Activated CD4-positive, alpha-beta T cell treated with anti-CD3 and anti-CD28 coated beads, Interleukin-2, amount 50 U/mL, for 24 hours (primary cell): ENCODE measurements around the gene S100A7A.

Experiments used
- DNase-seq, 2 donors: peaks; one replicate each; pipeline ENCODE4 v3.0.0-alpha.2; 2020; ENCODE audit warnings: low read depth in 1 of 2, low spot score in 1 of 2

S100A7A gene

DNA sequence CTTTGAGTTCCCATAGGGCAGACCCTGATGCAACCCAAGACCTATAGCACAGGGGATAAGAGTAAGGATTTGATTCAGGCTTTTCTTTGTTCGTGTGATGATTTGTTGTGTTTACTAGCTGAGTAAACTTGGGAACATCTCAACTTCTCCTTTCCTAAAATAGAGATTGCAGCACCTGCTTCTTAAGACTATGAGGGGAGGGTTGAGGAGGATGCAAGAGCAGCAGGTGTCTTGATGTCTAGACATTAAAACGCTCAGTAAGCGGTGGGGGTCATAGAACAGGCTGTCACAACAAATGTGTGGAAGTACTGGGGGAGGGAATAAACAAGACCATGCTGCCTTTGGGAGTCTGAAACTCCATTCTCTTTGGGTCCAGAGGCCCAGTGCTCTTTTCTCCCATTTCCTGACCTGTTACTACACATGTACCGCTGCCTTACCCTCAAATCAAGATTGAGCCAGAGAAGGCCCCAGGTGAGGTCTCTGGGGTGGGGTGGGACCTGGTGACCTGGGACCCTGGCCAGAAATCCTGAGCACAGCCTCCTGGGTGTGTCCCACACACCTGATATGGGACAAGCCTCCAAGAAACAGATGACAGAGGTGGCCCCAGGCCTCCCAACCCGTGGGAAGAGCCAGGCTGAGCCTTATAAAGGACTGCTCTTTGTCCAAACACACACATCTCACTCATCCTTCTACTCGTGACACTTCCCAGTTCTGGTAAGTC, at the start of gene S100A7A:
S100A7A (plus strand) TSS at position 671 of the 721 bp plus-strand sequence. CDS start 1,563 bp downstream, outside the sequence.
- DNase-seq: no peak

DNA sequence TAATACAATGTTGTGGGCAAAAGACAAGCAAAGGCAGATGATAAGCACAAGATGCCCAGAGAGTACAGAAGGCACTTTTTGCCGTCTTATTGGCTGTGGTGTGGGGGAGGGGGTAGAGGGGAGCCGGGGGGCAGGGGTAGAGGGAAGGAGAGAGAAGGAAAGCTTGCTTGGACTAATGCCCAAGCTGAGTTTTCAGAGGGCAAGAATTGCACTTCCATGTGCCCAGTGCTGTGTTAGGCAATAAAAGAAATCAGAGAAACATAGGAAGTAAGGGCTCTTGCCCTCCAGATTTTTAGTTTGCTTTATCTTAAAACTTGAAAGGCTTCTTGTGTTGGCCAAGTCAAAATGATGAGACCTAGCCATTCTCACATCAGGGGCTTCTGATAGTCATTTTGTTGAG, 49.2 kb upstream of the S100A7A start:
- no peak for DNase-seq

- no peak for DNase-seq
Observed at GRCh38 chr1:153368495-153368894, 47.8 kb upstream of the S100A7A start.

- DNase-seq: no peak
Observed at GRCh38 chr1:153370146-153370545, 46.2 kb upstream of the S100A7A start.

- no peak for DNase-seq
Observed at GRCh38 chr1:153371231-153371630, 45.1 kb upstream of the S100A7A start.

- no peak for DNase-seq
Observed at GRCh38 chr1:153372571-153372970, 43.7 kb upstream of the S100A7A start.

- DNase-seq: no peak
Observed at GRCh38 chr1:153374071-153374470, 42.2 kb upstream of the S100A7A start.

DNA sequence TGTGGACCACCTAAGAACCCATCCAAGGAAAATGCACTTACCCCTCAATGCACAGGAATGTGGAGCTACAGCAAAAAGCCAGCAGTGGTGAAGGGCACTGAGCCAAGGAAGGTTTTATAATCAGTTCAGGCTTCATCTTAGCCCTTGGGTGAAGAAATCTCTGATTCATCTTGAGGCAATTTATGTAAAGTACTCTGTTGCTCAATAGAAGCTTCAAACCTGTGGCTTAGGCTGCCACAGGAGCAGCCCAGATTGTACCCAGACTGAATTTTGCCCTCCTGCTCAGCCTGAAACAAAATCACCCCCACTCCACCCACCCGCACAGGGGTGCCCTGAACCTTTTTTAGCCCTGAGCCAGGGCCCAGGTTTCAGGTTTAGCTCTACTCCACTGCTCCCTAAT, 40.8 kb upstream of the S100A7A start, which contains the start of gene S100A12:
S100A12 (minus strand) TSS at position 111 of the 400 bp plus-strand sequence. CDS start 1,029 bp downstream, outside the sequence.
- no peak for DNase-seq

- DNase-seq: no peak
Observed at GRCh38 chr1:153379591-153379990, 36.7 kb upstream of the S100A7A start.

DNA sequence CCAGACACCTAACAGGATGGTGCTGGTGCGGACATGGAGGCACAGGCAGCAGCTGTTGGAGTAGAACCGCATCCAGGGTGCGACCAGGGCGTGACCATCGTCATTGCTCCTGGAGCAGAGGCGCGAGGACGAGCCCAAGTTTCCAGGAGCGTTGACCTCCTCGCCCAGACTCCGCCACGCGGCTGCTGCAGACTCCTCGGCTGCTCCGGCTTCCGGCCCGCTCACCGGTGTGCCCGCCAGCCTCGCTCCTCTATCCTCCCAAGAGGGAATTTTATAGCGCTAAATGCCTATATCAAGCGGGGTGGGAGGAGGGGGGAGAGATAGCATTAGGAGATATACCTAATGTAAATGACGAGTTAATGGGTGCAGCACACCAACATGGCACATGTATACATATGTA, 35.6 kb upstream of the S100A7A start:
- DNase-seq: no peak

DNA sequence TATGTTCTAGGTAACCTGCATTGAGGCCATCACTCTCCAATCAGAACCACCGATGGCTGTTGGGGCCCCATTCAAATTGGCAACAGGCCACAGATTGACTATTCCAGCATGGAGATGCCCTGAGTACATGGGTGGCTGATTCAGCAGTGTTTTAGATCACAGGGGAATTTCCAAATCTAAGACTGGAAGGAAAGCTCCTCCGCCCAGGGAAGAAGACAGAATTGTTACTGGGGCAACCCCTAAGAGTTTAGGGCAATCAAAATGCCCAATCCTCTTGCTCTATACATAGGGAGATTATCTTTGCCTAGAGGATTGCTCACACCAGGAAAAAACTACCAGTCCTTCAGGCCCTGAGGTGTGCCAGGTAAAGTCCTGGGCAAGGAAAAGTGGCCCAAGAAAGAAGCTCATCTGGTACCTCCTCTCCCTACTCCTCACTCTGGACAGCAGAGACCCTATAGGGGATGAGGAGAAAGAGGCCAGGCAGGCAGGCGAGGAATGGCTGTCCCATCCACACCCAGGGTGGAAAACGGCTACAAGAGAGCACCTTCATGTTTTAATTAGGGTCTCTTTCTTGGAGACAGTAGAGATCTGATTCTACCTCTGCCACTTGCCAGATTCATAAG, 31.3 kb upstream of the S100A7A start:
- DNase-seq: no peak

DNA sequence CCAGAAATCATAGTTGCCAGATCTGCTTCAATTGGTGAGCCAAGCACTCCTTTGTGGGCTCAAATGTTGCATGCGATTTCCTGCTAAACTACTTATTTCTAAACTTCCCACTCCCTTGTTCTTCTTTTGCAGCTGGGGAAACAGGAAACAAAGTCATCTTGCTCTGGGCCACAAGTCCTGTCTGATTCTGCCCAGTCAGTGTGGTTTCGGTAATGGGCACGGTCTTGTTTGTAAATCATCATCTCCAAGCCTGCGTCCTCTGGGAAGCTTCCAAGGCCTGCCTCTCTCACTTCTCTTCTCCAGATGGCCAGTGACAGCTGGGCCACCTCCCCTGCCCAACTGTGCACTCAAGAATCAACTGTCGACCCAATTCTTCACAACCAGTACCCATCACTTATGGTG, 29.8 kb upstream of the S100A7A start:
- no peak for DNase-seq

DNA sequence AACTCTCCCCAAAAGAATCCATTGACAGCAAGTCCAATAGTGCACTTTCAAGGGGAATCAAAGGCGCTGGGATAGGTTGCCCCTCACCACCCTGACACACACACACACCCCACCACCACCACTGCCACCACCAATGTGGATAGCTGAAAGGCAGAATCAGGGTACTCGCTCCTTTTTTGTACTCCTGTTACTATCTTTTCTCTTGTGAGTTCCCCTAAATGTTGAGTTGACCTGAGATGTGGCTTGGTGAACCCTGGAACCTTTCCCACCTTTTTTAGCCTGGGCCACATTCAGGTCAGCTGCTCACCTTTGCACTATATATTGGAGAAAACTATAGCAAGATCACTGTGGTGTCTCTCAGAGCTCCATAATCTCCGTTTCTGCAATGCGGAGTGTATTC, 29.3 kb upstream of the S100A7A start:
- no peak for DNase-seq

DNA sequence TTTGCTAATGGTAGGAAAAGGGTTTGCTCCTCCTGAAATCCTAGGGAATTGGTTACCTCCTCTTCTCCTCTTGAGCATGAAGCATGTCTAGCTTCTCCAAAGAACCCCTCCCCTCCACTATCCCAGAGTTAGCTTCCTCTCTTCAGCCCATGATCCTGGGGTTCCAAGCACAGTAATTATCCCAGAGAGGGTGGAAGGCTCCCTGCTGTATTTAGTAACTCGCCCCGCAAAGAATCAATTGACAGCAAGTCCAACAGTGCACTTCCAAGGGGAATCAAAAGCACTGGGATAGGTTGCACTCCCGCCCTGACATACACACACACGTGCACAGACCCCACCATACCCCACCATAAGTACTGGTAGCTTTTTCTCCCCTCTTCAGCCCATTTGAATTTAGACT, 28.5 kb upstream of the S100A7A start:
- DNase-seq: no peak

DNA sequence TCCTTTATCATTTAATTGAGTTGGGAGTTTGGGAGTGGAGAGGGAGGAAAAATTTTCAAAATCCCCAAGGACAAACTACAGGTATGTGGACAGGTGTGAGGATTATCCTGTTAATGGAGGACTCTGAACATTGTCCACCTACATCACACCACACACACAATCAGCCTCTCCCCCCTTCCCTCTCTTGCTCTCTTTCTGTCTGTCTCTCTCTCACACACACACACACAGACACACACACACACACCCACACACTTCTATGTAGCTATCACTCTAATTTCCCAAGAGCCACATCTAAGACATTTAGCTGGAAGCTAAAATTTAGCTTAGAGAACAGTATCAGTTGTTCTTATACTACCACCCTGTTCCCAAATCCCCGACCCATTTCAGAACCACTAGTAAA, 26.9 kb upstream of the S100A7A start:
- DNase-seq: no peak

- DNase-seq: no peak
Observed at GRCh38 chr1:153389973-153390879, 26.1 kb upstream of the S100A7A start.

DNA sequence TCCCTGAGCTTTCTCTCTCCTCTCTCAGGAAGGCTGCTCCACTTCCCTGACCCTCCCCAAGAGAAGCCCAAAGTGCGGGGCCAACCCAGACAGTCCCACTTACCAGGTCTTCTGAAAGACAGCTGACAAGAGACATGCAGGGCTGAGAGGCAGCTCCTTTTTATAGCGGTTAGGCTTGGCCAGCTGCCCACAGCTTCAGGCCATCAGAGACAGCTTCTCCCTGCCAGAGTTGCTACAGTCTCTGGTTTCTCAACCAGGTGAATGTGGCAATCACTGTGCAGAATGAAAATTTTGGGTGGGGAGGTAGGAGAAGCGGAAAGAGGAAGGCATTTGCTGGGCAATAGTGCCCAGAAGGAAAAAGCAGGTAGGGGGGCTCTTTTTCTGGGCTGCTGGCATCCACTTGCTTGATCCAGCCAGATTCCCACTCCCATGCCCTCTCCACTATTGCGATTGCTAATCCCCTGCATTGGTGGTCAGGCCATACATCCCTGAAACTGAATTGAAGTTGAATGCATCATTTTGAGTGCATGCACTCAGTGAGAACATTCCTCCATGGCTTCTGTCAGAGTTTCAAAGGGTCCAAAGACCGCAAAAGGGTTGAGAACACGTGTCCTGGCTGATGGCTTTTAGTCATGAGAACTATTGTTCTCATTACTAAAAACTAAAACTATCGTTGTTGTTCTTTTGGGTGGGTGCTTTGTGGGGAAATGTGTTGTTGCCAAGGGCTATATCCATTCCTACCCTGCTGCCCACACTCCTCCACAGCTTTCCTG, 25.2 kb upstream of the S100A7A start, which contains the start of gene S100A8:
S100A8 (minus strand) TSS at position 136 of the 773 bp plus-strand sequence. CDS start 538 bp downstream, outside the sequence.
- DNase-seq: no peak

DNA sequence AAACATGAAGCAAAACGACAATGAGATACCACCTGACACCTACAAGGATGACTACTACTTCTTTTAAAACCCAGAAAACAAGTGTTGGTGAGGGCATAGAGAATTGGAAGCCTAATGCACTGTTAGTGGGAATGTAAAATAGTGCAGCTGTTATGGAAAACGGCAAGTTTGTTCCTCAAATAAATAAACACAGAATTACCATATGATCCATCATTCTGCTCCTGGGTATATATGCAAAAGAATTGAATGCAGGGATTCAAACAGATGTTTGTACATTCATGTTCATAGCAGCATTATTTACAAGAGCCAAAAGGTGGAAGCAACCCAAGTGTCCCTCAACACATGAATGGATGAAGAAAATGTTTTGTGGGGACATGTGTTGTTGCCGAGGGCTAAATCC, 24.1 kb upstream of the S100A7A start:
- no peak for DNase-seq

DNA sequence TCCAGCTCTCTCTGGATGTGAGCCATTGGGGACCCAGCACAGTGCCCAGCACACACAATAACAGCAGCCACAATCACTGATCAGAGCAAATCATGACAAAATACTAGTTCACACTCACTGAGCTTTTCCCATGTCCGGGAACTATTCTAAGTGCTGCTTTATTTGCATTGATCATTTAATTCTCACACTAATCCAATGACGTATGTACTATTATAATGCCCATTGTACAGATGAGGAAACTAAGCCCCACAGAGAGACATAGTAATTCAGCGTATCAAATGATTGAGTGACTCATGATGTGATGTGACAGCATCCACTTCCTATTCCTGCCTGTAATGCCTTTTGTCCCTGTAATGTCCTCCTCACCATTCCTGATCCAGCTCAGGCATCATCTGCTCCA, 23.5 kb upstream of the S100A7A start:
- no peak for DNase-seq

- DNase-seq: no peak
Observed at GRCh38 chr1:153393926-153394325, 22.4 kb upstream of the S100A7A start.

GRCh38 chr1:153394391-153394790, 21.9 kb upstream of the S100A7A start:
- no peak for DNase-seq
